SU-DHL-6 (cell line): ENCODE data around the gene NID2.

Experiments
- H2AFZ ChIP-seq: fragments of 200-600 bp; sonication (generic); 2 replicates; pipeline ENCODE4 v1.6.1; 2014; ENCODE audit warnings: low read depth, mild to moderate bottlenecking, moderate library complexity, mixed read lengths, antibody characterized with exemption, low read length; ENCODE audit not compliant: severe bottlenecking
- H3F3A ChIP-seq: fragments of 200-600 bp; shearing (Covaris generic); 2 replicates; pipeline ENCODE4 v1.6.0; 2016; ENCODE audit warnings: antibody characterized with exemption, mild to moderate bottlenecking; ENCODE audit not compliant: insufficient read depth
- H3K27ac ChIP-seq: fragments of 200-600 bp; sonication (generic); 2 replicates; pipeline ENCODE4 v1.5.1; 2016; ENCODE audit warnings: low read depth, mild to moderate bottlenecking, low read length, moderate library complexity, mixed read lengths
- H3K27me3 ChIP-seq: fragments of 200-600 bp; sonication (generic), shearing (Covaris generic); 2 replicates; pipeline ENCODE4 v1.6.0; 2014; ENCODE audit warnings: mild to moderate bottlenecking, low read length
- H3K36me3 ChIP-seq: fragments of 200-600 bp; sonication (generic); 2 replicates; pipeline ENCODE4 v1.6.1; 2014; ENCODE audit warnings: mild to moderate bottlenecking, low read length, mixed read lengths
- H3K4me2 ChIP-seq: fragments of 300-600, 200-600 bp; shearing (Covaris generic), sonication (generic); 2 replicates; pipeline ENCODE4 v1.6.0; 2014; ENCODE audit warnings: low read length, low read depth, mild to moderate bottlenecking; ENCODE audit not compliant: poor library complexity, severe bottlenecking
- H3K4me3 ChIP-seq: fragments of 200-600 bp; sonication (generic); 2 replicates; pipeline ENCODE4 v1.5.1; 2014; ENCODE audit warnings: antibody characterized with exemption, low read length, mild to moderate bottlenecking, mixed read lengths; ENCODE audit not compliant: insufficient read depth, poor library complexity, severe bottlenecking
- H3K79me2 ChIP-seq: fragments of 200-600 bp; sonication (generic); 2 replicates; pipeline ENCODE4 v1.6.1; 2014; ENCODE audit warnings: mild to moderate bottlenecking, low read length, moderate library complexity; ENCODE audit not compliant: insufficient read depth
- H3K9ac ChIP-seq: fragments of 200-600 bp; sonication (generic); 2 replicates; pipeline ENCODE4 v1.7.0; 2014; ENCODE audit warnings: mild to moderate bottlenecking, low read length
- H3K9me2 ChIP-seq: fragments of 200-600 bp; sonication (generic); replicated peaks from 2 replicates; pipeline ENCODE4 v1.6.1; 2014; ENCODE audit warnings: low read length; ENCODE audit not compliant: insufficient read depth
- H3K9me3 ChIP-seq: fragments of 200-600 bp; sonication (generic); 2 replicates; pipeline ENCODE4 v1.6.1; 2014; ENCODE audit warnings: low read length, mixed read lengths; ENCODE audit not compliant: insufficient read depth
- H4K20me1 ChIP-seq: fragments of 200-600 bp; sonication (generic); 2 replicates; pipeline ENCODE4 v1.6.1; 2014; ENCODE audit warnings: low read depth, mild to moderate bottlenecking, antibody characterized with exemption, low read length, moderate library complexity, mixed read lengths
- CTCF ChIP-seq: fragments of 200-600 bp; sonication (generic); IDR thresholded peaks from one replicate; pipeline ENCODE4 v1.5.1; 2017; ENCODE audit warnings: antibody characterized with exemption, mild to moderate bottlenecking, low read length, moderate library complexity; ENCODE audit not compliant: insufficient read depth, poor library complexity, severe bottlenecking
- EZH2phosphoT487 ChIP-seq: fragments of 200-600 bp; sonication (generic), shearing (Covaris generic); conservative IDR thresholded peaks from 2 replicates; pipeline ENCODE4 v1.6.1; 2018; ENCODE audit warnings: mild to moderate bottlenecking, antibody characterized with exemption, low read length, moderate library complexity, mixed read lengths

NID2 gene

GRCh38 chr14:52023518-52023917, 45.3 kb downstream of the NID2 start:
- TF ChIP-seq EZH2phosphoT487 (no peak), CTCF (no peak)
- Histone ChIP-seq H3K27me3 (no peaks in the 10 kb centered on the region), H3K79me2 (no peaks in the 10 kb centered on the region), H3K36me3 (no peaks in the 10 kb centered on the region), H3K27ac (no peak overlapping the region), H3K9me3 (no peaks in the 10 kb centered on the region), H3K9me2 (no peaks in the 10 kb centered on the region), H4K20me1 (no peaks in the 10 kb centered on the region), H2AFZ (no peak overlapping the region), H3K4me2 (no peak overlapping the region), H3K4me3 (no peak overlapping the region), H3F3A (no peaks in the 10 kb centered on the region), H3K9ac (no peak overlapping the region)

GRCh38 chr14:52021957-52022600, 46.8 kb downstream of the NID2 start:
- no peak overlapping the region for H3K9ac ChIP-seq
- no peak overlapping the region for H3K4me3 ChIP-seq
- no peak overlapping the region for H2AFZ ChIP-seq
- no peaks in the 10 kb centered on the region for H4K20me1 ChIP-seq
- no peaks in the 10 kb centered on the region for H3F3A ChIP-seq
- H3K9me2 ChIP-seq = no peaks in the 10 kb centered on the region
- no peaks in the 10 kb centered on the region for H3K27me3 ChIP-seq
- no peak for TF ChIP-seq CTCF
- TF ChIP-seq EZH2phosphoT487 = no peak
- H3K79me2 ChIP-seq = no peaks in the 10 kb centered on the region
- H3K4me2 ChIP-seq = no peak overlapping the region
- H3K36me3 ChIP-seq = no peaks in the 10 kb centered on the region
- no peaks in the 10 kb centered on the region for H3K9me3 ChIP-seq
- H3K27ac ChIP-seq = no peak overlapping the region

GRCh38 chr14:52020866-52021717, 47.8 kb downstream of the NID2 start:
- no peak overlapping the region for H3K4me3 ChIP-seq
- H3K79me2 ChIP-seq = no peaks in the 10 kb centered on the region
- no peaks in the 10 kb centered on the region for H3K9me2 ChIP-seq
- H3K27ac ChIP-seq = no peak overlapping the region
- no peak for TF ChIP-seq EZH2phosphoT487
- no peak for TF ChIP-seq CTCF
- no peaks in the 10 kb centered on the region for H4K20me1 ChIP-seq
- H3F3A ChIP-seq = no peaks in the 10 kb centered on the region
- no peaks in the 10 kb centered on the region for H3K36me3 ChIP-seq
- no peaks in the 10 kb centered on the region for H3K9me3 ChIP-seq
- no peak overlapping the region for H3K4me2 ChIP-seq
- no peak overlapping the region for H3K9ac ChIP-seq
- no peaks in the 10 kb centered on the region for H3K27me3 ChIP-seq
- H2AFZ ChIP-seq = no peak overlapping the region
